Limb (tissue), 2 donors: Measurements from ENCODE around the gene ZMYND10.

Experiments
- DNase-seq, 2 donors: peaks; one replicate each; pipeline ENCODE4 v3.0.0-alpha.2; 2016; ENCODE audit errors: extremely low spot score in 2 of 2

ZMYND10 gene

GRCh38 chr3:50371133-50371685 lies 25.7 kb upstream of the ZMYND10 start:
- DNase-seq = no peak

GRCh38 chr3:50370594-50370993 lies 25.1 kb upstream of the ZMYND10 start:
- peak; percentile 68 to 70 for DNase-seq

GRCh38 chr3:50369012-50369670 lies 23.6 kb upstream of the ZMYND10 start:
- no peak for DNase-seq

GRCh38 chr3:50365842-50366220 lies 20.3 kb upstream of the ZMYND10 start:
- DNase-seq = no peak

- DNase-seq = peak; percentile 76 to 89
Observed at GRCh38 chr3:50365080-50365841, 19.7 kb upstream of the ZMYND10 start.

- no peak for DNase-seq
Observed at GRCh38 chr3:50364573-50365079, 19.1 kb upstream of the ZMYND10 start.

DNA sequence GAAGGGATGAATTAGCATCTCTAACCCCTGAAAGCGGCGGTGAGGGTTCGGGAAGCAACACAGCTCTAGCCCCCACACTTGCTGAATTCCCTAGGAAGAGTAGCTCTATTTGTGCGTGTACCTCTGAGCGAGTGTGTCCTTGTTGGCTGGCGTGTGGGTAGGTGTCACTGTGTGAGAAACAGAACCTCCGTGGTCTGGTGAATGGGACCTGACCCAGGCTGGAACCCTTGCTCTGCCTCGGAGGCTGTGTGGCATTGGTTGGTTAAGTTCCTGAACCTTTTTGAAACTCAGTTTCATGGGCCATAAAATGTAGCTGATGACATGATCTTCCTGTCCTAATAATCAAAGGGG lies 14.2 kb upstream of the ZMYND10 start:
- DNase-seq = no peak

DNA sequence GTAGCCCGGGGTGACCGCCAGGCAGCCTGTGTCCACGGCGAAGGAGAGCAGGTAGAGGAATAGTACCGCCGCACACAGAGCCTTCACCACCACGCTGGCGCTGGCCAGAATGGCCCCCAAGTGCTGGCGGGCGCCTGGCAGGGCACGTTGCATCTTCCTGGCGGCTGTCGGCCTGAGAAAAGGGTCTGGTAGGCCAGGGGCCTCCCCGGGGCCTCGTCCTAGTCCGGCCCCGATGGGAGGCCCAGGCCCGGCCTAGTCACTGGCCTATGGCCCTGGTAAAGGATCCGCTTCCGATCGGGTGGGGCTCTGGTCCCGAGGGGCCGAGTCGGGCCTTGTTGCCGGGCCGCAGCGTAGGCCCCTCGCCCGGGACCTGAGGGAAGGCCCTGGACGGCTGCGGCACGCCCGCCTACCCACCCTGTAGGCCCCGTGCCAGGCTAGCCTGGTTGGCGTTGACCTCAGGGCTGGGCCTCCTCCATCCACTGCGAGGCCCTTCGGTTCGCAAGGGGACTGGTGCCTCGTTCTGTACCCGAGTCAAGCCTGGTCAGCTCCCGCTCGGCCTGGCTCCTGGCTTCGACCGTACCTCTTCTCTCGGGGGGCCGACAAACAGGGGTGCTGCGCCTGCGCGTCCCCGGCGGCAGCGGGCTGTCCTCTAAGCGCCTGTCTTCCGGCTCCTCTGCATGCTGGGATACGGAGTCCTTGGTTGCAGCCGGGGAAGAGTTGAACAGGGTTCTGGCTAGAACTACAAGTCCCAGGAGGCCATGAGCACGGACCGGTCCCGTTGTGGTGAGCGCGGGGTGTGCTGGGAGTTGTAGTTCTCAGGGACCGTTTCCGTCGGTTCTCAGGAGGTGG lies 13.6 kb upstream of the ZMYND10 start, which contains the start of gene TMEM115:
TMEM115 (minus strand) TSS at position 611 of the 849 bp plus-strand sequence; CDS start at position 153, 458 bp downstream.
- DNase-seq = peak; percentile 95 to 100

GRCh38 chr3:50358355-50358910 lies 12.9 kb upstream of the ZMYND10 start:
- DNase-seq = no peak

DNA sequence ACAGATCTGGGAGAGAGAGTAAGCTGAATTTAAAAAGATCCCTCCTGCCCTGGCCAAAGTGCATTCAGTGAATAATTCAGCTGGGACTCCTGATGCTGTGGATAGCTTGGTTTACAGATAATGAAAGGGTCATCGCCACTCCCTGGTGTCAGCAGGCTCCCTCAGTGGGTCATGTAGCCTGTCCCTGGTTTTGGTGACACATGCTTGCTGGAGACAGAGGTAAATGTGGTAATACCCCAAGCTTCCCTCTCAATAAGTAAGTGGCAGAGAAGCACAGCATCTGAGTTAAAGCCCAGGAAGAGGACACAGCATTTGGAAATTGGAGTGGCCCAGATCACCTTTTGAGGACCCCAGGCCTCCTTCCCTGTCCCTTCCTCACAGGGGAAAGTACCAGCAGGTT lies 11.9 kb upstream of the ZMYND10 start:
- no peak for DNase-seq

DNA sequence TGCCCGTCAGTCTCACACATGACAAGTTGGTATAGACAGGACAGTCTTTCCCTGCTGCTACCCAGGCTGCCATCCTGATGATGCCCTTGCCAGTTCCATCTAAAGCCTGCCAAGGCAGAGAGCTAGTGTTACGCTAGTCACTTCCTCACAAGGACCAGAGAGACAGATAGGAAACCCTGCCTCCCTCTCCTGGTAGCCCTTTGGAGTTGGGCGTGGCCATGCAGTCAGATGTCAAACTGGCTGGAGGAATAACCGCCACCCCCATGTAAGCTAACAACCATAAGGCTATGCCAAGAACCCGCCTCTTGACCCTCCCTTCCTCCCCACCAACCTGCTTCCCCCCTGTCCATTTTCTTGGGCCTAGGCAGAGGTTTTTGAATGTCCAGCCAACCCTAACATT lies 11.0 kb upstream of the ZMYND10 start:
- no peak for DNase-seq

DNA sequence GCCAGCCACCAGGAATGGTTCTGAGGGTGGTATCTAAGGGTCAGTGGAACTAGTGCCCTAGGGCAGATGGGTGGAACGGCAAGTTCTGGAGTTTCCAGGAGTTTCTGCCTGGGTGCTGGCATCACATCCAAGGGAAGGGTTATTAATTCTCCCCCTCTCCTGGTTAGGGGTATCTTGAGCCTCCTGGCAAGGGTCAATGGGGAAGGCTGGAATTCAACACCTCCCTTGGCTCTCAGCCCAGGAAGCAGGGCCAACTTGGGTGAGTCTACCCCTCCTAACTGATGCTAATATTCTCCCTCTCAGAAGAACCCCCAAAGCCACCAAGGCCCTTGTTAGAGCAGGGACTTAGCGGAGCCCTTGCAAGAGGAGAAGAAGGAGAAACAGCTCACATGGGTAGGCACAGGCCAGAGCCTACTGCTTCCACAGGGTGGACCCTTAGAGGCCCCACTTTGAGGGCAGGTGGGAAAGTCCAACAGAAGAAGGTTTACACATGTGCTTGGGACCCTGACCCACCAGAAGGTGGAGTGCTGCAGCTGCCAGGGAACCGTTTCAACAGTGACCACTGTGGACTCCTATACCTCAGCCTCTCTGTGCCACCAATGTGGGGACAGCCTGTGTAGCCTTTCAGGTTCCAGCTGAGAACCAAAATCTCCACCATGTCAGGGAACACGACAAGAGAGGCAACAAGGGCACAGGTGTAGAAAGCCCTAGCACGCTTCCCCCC lies 10.5 kb upstream of the ZMYND10 start:
- no peak for DNase-seq

GRCh38 chr3:50354850-50355249 lies 9.3 kb upstream of the ZMYND10 start:
- no peak for DNase-seq

- DNase-seq = no peak
Observed at GRCh38 chr3:50354186-50354764, 8.7 kb upstream of the ZMYND10 start.

DNA sequence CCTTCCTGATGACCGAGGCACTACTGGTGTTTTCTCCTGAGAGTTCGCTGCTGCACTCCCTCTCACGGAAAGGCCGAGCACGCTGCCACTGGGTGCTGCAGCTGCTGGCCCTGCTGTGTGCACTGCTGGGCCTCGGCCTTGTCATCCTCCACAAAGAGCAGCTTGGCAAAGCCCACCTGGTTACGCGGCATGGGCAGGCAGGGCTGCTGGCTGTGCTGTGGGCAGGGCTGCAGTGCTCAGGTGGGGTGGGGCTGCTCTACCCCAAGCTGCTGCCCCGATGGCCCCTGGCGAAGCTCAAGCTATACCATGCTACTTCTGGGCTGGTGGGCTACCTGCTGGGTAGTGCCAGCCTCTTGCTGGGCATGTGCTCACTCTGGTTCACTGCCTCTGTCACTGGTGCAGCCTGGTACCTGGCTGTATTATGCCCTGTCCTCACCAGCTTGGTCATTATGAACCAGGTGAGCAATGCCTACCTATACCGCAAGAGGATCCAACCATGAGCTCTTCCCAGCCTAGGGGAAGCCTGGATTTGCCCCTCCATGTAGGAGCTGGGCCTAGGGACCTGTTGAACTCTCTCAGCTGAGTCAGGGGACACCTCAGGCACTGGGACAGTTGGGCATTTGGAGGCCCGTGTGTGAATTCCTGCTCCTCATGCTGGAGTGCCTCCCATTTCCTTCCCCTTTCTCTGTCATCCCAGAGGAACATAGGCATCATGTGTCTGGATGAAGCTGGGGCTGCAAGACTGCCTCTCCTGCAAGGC lies 7.9 kb upstream of the ZMYND10 start:
- no peak for DNase-seq

DNA sequence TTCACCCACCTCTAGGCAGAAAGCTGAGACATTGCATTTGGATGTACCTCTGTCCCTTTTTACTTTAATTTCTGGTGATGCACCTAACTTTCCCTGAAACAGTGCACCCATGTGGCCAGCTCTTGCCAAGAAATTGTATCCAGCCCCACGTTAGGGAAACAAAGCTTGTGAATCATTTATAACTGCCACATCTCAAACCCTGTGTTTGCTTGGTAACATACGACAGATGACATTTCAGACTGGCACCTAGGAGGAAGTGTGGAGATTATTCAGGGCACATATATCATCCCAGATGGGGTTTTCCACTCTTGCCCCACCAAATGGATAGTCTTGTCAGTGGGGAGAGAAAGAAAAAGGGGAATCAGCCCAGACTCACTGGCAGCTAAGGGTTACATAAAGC lies 7.2 kb upstream of the ZMYND10 start:
- no peak for DNase-seq

GRCh38 chr3:50351323-50351697 lies 5.8 kb upstream of the ZMYND10 start:
- DNase-seq = no peak

DNA sequence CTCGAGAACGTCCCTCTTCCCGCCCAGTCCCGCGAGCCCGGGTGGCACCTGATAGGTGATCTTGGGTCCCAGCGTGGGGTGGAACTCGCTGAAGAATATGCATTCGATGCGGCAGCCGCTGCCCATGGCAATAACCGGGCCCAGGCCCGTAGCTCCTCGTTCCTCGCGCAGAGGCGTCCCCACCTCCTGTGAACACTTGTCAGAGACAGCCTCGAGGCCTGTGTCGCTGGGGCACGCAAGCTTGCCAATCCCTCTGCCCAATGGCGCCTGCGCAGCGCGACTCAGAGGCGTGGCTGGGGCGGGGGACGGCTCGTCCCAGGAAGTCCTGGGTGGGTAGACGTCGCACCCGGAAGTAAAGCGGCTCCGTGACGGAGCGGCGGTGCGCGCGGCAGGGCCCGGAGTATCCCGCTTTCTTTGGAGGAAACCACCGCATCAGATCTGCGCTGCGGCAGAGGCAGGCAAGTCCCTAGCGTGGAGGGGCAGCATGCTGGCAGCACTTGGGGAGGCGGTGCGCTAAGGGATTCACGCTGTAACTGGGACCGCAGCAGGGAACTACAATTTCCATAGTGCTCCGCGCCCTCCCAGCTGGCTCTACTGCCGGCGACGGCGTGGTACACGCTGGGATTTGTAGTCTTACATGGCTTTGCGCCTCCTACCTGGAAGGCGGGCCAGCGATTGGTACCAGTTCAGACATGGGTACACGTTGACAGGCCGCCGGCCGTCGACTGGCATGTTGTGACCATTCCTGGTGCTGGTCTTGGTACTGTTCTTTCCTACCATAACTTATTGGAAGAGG lies 5.2 kb upstream of the ZMYND10 start, which contains the start of the genes CYB561D2 and NPRL2:
CYB561D2 (plus strand) TSS at position 336 of the 796 bp plus-strand sequence. CDS start 572 bp downstream, outside the sequence.
NPRL2 (minus strand) TSS at position 249 of the 796 bp plus-strand sequence; CDS start at position 126, 123 bp downstream.
- DNase-seq = peak; percentile 95 to 96

DNA sequence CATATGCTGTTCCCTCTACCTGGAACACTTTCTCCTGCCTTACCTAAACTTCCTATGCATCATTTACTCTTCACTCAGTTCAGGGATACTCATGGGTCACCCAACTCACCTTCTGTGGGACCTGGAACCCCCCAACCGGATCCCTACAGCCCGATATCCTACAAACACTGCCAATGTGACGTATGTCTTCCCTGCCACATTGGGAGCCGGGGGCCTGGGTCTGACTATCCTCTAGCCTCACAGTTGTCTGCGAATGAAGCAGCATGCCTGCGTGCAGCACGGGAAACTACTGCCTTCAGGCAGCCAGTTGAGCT lies 4.6 kb upstream of the ZMYND10 start:
- no peak for DNase-seq
